Adrenal gland (tissue), 12 donors: ENCODE measurements around the gene PLA2G12A. TPM values are rescaled to one million over a fixed set of nuclear protein-coding genes. Genes with fewer than 3 reads are reported as not detected.

Source experiments
- DNase-seq, 7 donors: peaks; one replicate each; pipeline ENCODE4 v3.0.0-alpha.2; 2019 to 2020
- H3K27ac ChIP-seq, 5 donors: fragments of 200-600 bp; sonication (generic) in 4 of 5; 1 replicate in 3 of 5; 2 replicates in 2 of 5; pipeline versions ENCODE4 v1.5.1 to v1.8.0; 2016 to 2020; ENCODE audit warnings: mild to moderate bottlenecking in 1 of 5
- H3K27me3 ChIP-seq: fragments of 200-600 bp; 2 replicates; pipeline ENCODE4 v1.8.0; 2021
- H3K36me3 ChIP-seq, 2 donors: fragments of 200-600 bp; replicated peaks in 1 of 2; 1 replicate in 1 of 2; 2 replicates in 1 of 2; pipeline versions ENCODE4 v1.5.1 to v1.8.0; 2018 to 2022
- H3K4me1 ChIP-seq, 2 donors: fragments of 200-600 bp; replicated peaks in 1 of 2; 1 replicate in 1 of 2; 2 replicates in 1 of 2; pipeline versions ENCODE4 v1.5.1 to v1.8.0; 2018 to 2021
- H3K4me3 ChIP-seq, 4 donors: fragments of 200-600 bp; sonication (generic) in 3 of 4; one replicate each; pipeline ENCODE4 v1.5.1; 2016 to 2018
- H3K9me3 ChIP-seq, 3 donors: fragments of 200-600 bp; sonication (generic) in 1 of 3; replicated peaks in 1 of 3; 1 replicate in 2 of 3; 2 replicates in 1 of 3; pipeline versions ENCODE4 v1.5.1 to v1.8.0; 2016 to 2021
- CTCF ChIP-seq, 6 experiments: fragments of 450-650 bp in 4 of 6; fragments of 200-600 bp in 2 of 6; sonication (generic) in 1 of 6; IDR thresholded peaks; 1 replicate in 5 of 6; 2 replicates in 1 of 6; pipeline versions ENCODE4 v1.5.1 to v1.8.0; 2016 to 2021; ENCODE audit warnings: antibody characterized with exemption in 6 of 6, mild to moderate bottlenecking in 2 of 6, moderate library complexity in 1 of 6
- POLR2A ChIP-seq, 2 donors: fragments of 450-650 bp; IDR thresholded peaks; one replicate each; pipeline ENCODE4 v1.6.1; 2017; ENCODE audit warnings: antibody characterized with exemption in 2 of 2, mild to moderate bottlenecking in 2 of 2, moderate library complexity in 1 of 2
- WGBS, 4 donors: extraction: QIAGEN DNeasy Blood & Tissue Kit in 2 of 4; methylation state at CpG; one replicate each; pipeline versions ENCODE4 v1.1.5 to v1.1.7; 2013 to 2017; 5-methylcytosine and 5-hydroxymethylcytosine counted together
- intact Hi-C, 2 donors: fragments of 100-400 bp; cut with DNase I; formaldehyde crosslinking; loops; one replicate each; pipeline versions ENCODE4 v1.14.1 to v1.15.0; 2022 to 2023
- polyA plus RNA-seq, 3 donors: library from polyadenylated mRNA; stranded (reverse); fragments of 200-250 nt in 2 of 3; fragments of 350-450 nt in 1 of 3; fragmentation: Illumina TruSeq in 1 of 3; extraction: RNeasy Lipid Tissue Mini Kit (QIAGEN cat#74804) in 1 of 3; gene quantifications; one replicate each; pipeline ENCODE4 v1.2.3, GENCODE V29; 2013 to 2014
- total RNA-seq, 9 donors: library from RNA; depleted of rRNA in 4 of 9; stranded (reverse); fragments of >200 nt in 4 of 9; fragments of 120-200 nt in 1 of 9; fragmentation: NEBNext Ultra II Directional in 1 of 9; extraction: Animal tissue kit (Norgen Biotek cat#: 25700) in 1 of 9; gene quantifications; one replicate each; pipeline versions ENCODE4 v1.1.0 to v1.2.4, GENCODE V29; 2013 to 2023
- donor health status: healthy with polysubstance abuse.
- donor health status: Bipolar disorder and iron deficiency.
- donor health status: DM: yes; HTN: yes; CAD: no.
- donor health status: DM: no; HTN: no; CAD: no.
- donor health status: DM: no; HTN: no; CAD: no.
- donor health status: DM: yes; HTN: yes; CAD: no.

The PLA2G12A gene
- total and polyA plus RNA-seq, 12 donors = 10.7 to 67.0 (median 31.5) TPM

- no peak overlapping the region for H3K4me3 ChIP-seq
- intact Hi-C loops = no loop called here
- no peak overlapping the region for H3K27ac ChIP-seq
- no peaks in the 10 kb centered on the region for H3K9me3 ChIP-seq
- TF ChIP-seq CTCF (IDR thresholded peaks at IDR 0.05) = no peak
- no peak for TF ChIP-seq POLR2A (IDR thresholded peaks at IDR 0.05)
- DNase-seq = no peak
- H3K36me3 ChIP-seq = peaks cover 0 to 3% of the 10 kb centered on the region in 2 donors
- H3K27me3 ChIP-seq = no peaks in the 10 kb centered on the region
- H3K4me1 ChIP-seq = no peaks in the 10 kb centered on the region
- 77 to 90% (median 85%) methylated on average over 4 of the region's 4 CpGs for WGBS, 4 donors
These were observed 22.0 kb upstream of the PLA2G12A start for GRCh38 chr4:109751852-109752251.

GRCh38 chr4:109750652-109751244, 20.9 kb upstream of the PLA2G12A start:
- Histone ChIP-seq H3K4me3 (no peak overlapping the region), H3K9me3 (no peaks in the 10 kb centered on the region), H3K27me3 (no peaks in the 10 kb centered on the region), H3K36me3 (peaks cover 0 to 3% of the 10 kb centered on the region in 2 donors), H3K27ac (no peak overlapping the region), H3K4me1 (no peaks in the 10 kb centered on the region)
- 88 to 93% (median 90%) methylated on average over 4 of the region's 4 CpGs for WGBS, 4 donors
- intact Hi-C loops = no loop called here
- no peak for DNase-seq
- TF ChIP-seq POLR2A (IDR thresholded peaks at IDR 0.05) (no peak), CTCF (IDR thresholded peaks at IDR 0.05) (no peak)

GRCh38 chr4:109749388-109750082, 19.7 kb upstream of the PLA2G12A start:
- no peak for TF ChIP-seq CTCF (IDR thresholded peaks at IDR 0.05)
- TF ChIP-seq POLR2A (IDR thresholded peaks at IDR 0.05) = no peak
- Histone ChIP-seq H3K4me1 (no peaks in the 10 kb centered on the region), H3K27ac (no peak overlapping the region), H3K9me3 (no peaks in the 10 kb centered on the region), H3K4me3 (no peak overlapping the region), H3K36me3 (peaks cover 0 to 3% of the 10 kb centered on the region in 2 donors), H3K27me3 (no peaks in the 10 kb centered on the region)
- intact Hi-C loops = no loop called here
- 75 to 78% (median 77%) methylated on average over 7 of the region's 7 CpGs for WGBS, 4 donors
- no peak for DNase-seq

- no peak for DNase-seq
- WGBS, 4 donors = 88 to 96% (median 93%) methylated on average over 1 of the region's 1 CpG
- H3K4me3 ChIP-seq = no peak overlapping the region
- peaks cover 0 to 3% of the 10 kb centered on the region in 2 donors for H3K36me3 ChIP-seq
- H3K9me3 ChIP-seq = no peaks in the 10 kb centered on the region
- TF ChIP-seq POLR2A (IDR thresholded peaks at IDR 0.05) = no peak
- no peak for TF ChIP-seq CTCF (IDR thresholded peaks at IDR 0.05)
- intact Hi-C loops = no loop called here
- no peaks in the 10 kb centered on the region for H3K4me1 ChIP-seq
- H3K27me3 ChIP-seq = no peaks in the 10 kb centered on the region
- H3K27ac ChIP-seq = no peak overlapping the region
These were observed 18.2 kb upstream of the PLA2G12A start for GRCh38 chr4:109748114-109748513.
